ENCODE data around the gene F2RL2.

F2RL2 gene

DNA sequence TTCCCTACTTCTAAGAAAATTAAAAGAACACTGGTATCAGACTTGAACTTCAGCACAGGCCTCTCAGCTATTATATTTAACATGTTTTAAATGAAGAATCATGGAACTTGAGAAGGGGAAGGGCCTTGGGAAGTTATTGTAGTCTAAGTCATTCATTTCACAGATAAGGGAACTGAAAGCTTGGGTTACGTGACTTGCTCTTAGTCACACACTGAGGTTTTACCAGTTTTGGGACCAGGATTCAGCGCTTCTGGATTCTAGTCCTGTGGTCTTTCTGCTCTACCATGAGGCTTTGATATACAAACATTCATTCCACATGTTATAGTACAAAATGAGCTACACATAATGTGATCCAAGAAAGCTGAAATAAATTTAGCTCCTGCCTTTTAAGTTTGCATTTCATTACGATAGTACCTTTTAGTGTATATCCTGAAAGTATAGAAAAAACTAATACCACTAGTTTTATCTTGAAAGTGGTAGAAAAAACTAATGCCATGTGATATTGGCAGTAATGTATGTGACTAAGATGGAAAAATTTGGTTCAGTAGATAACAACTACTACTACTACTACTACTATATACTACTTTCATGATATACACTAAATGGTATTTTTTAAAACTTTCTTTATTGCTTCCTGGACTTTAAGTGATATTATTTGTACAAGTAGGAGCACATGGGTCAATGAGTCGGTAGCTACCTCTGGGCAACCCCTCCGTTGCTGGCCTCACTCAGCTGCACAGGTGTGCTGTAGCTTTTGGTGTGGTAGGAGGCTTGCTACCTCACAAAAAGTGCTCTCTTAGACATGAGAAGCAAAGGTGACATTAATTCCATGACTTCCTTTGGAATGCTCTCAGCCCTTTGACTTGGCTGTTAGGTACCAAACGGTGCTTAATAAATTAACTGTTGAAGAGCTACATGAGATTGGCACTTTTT, 40.7 kb downstream of the F2RL2 start:
- no peak for DNase-seq

DNA sequence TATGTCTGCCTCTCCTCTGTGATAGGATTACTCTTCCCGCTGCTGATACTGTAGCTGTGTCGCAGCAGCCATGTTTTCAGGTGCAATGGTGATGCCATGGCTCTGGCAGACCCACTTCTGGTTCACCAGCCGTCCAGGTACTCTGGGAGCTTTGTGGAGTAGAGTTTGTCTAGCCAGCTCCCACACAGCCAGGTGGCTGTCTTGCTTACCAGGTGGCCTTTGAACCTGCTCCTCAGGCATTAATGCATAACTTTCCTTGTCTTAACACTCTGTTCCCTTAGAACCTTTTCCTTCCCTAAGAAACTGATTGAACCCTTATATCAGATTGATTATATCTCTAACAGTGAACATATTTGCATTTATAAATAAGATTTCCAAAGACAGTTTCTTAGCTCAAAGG, 42.2 kb downstream of the F2RL2 start:
- no peak for DNase-seq

DNA sequence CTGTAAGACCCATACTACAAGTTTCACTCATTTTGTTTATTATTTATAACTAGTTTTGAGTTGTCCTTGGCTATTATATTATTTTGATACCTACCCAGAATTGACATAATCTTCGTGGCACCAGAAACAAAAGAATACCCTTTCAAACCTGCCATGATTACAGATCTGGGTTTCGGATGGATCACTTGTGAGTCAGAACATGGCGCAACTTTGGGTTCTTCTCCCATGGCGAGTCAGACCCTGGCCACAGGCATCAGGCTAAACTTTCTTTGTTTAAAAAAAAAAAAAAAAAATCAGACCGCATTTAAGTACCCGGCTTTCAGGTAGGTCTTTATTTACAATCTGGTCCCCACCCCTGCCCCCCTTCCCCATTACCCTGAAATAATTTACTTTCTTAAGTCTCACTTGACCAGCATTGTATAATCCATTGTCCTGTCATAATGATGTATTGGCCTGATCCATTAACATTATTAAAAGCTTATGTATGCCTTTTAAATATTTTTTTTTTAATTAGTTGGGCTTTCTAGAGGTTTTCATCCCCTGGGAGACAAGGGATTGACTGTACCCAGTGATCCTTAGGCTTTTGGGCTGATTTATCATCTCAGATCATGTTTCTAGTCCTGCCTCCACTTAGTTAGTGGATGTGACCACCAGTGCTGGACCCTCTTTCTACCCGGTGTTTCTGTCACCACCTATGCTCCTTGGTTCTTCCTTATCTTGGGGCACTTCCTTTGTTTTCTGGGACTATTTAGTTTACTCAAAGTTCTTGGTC, 43.9 kb downstream of the F2RL2 start:
- no peak for DNase-seq

DNA sequence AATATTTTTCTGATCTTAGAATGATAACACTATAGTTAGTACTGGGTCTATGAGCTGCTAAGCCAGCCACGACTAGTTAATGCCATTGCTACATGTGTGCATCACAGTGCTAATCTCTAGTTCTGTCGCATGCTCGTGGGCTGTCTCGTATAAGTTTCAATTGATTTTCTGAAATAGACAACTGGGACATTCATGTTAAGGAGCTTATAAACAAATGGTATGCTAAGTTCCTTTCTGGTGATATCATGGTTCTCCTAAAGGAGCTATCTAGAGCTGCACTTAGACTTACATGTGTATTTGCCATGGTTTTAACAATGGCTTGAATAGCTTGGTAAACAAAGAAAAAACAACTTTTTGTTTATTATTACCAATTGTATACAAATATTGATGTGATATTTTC, 46.2 kb downstream of the F2RL2 start:
- no peak for DNase-seq

- DNase-seq: no peak
Observed at GRCh38 chr5:76576450-76576849, 46.8 kb downstream of the F2RL2 start.

DNA sequence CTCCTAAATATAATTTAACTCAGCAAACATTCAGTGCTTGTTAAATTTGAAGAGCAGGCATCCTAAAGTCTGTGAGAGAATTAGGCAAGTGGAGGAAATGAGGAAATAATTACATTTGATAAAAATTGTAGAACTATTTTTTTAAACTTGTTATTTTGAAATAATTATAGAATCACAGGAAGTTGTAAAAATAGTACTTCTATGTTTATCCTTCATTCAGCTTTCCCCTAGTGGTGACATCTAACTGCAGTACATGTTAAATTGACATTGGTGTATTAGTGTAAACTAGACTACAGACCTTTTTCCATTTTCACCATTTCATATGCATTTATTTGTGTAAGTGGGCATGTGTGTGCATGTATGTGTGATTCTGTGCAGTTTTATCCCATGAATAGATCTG, 51.6 kb downstream of the F2RL2 start:
- no peak for DNase-seq

DNA sequence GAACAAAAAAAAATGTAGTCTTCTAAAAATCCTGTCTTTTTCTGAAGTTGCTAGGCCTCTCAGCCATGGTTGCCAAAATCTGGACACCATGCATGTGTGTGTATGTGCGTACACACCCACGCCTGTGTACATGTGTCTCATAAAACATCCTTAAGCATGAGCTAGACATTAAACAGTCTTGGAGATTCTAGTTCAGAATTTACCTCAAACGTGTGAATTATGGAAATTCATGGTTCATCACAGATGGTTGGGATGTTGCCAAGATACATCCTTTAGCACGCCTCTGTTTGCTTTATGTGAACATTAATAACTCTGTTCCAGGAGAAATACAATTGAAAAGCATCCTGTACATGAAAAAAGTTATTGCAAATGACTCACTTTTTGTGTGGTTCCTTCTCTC, 53.0 kb downstream of the F2RL2 start:
- DNase-seq: no peak

Measured in femur (tissue), 1 donor.